SKM-1 treated with dmso at 0.1 percent for 144 hours (cell line): Measurements from ENCODE around the gene TAS2R10.
"Not testable (repeated sequence)": the region's sequence is repeated elsewhere in the genome, so short reads cannot be mapped to it uniquely, and the experiment has no call there.

Experiments used
- DNase-seq: peaks from one replicate; lab custom pipeline; 2025; ENCODE audit not compliant: unreplicated experiment; lab: John Stamatoyannopoulos, UW

The TAS2R10 gene, protein sequence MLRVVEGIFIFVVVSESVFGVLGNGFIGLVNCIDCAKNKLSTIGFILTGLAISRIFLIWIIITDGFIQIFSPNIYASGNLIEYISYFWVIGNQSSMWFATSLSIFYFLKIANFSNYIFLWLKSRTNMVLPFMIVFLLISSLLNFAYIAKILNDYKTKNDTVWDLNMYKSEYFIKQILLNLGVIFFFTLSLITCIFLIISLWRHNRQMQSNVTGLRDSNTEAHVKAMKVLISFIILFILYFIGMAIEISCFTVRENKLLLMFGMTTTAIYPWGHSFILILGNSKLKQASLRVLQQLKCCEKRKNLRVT

GRCh38 chr12:10826258-10826657 lies at the start of gene TAS2R10:
Gene TAS2R10, minus strand, starts transcription at chr12:10826358. Its CDS starts 89 bp downstream, at chr12:10826269.
- no peak for DNase-seq

- DNase-seq: no peak
These were observed 47.2 kb upstream of the TAS2R10 start for GRCh38 chr12:10873378-10873777.

- DNase-seq: no peak
These were observed 41.2 kb upstream of the TAS2R10 start for GRCh38 chr12:10867381-10867780.

DNA sequence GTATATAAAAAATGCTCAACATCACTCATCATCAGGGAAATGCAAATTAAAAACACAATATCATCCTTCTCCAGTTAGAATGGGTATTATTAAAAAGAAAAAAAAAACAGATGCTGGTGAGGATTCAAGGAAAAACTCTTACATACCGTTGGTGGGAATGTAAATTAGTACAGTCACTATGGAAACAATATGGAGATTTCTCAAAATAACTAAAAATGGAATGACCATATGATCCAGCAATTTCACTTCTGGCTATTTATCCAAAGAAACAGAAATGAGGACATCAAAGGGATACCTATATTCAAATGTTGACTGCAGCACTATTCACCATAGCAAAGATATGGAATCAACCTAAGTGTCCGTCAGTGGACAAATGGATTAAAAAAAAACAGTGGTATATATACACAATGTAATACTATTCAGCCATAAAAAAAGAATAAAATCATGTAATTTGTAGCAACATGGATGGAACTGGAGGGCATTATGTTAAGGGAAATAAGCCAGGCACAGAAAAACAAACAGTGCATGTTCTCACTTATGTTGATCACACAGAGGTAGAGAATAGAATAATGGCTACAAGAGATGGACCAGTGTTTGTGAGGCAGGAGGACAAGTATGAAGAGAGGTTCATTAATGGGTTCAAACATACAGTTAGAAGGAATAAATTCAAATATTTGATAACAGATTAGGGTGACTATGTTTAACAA lies 37.5 kb upstream of the TAS2R10 start:
- DNase-seq: no peak

DNA sequence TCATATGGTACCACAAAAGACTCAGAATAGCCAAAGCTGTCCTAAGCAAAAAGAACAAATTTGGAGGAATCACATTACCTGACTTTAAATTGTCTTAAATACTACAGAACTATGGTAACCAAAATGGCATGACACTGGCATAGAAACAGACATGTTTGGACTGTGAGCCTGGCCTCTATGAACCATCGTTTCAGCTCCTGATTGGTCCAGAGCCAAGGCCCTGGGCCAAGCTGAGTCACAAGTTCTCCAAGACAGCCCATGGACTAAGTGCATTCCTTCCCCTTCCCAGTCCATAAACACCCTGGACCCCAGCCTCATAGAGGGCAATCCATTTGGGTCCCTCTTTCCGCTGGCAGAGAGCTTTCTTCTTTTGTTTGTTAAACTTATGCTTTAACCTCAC lies 35.2 kb upstream of the TAS2R10 start:
- no peak for DNase-seq

DNA sequence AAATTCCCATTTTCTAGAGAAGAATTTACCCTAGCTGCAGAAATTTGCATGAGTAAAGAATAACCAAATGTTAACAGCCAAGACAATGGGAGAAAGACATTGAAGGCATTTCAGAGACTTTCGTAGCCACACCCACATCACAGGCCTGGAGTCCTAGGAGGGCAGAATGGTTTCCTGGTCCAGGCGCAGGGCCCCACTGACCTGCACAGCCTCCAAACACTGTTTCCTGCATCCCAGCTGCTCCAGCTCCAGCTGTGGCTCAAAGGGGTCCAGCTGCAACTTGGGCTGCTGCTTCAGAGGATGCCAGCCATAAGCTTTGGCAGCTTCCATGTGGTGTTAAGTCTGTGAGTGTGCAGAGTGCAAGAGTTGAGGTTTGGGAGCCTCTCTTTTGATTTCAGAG lies 29.6 kb upstream of the TAS2R10 start:
- DNase-seq: no peak

- DNase-seq: no peak
These were observed 27.6 kb upstream of the TAS2R10 start for GRCh38 chr12:10853776-10854175.

- no peak for DNase-seq
These were observed 25.2 kb upstream of the TAS2R10 start for GRCh38 chr12:10851243-10851858.

DNA sequence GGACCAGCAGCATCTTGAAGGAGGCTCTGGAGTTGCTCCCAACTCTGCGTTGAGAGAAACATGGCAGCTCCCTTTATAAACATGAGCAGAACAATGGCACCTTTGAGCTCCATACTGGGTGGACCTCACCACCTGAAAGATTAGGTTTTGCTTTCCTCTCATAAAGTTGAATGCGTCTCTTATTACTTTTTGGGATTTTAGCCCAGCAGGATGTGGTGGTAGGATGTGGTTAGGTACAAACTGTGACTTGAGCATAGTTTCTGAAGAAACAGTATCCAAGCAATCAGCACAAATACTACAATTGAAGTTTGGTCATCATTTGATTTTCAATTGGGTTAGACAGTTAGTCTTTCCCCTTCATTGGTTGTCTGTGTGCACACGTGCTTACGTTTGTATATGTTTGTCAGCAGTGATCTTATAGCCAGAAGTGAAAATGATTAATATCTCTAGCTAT lies 23.3 kb upstream of the TAS2R10 start, which contains the start of gene PRR4:
Gene PRR4, minus strand, starts transcription at position 51 of the 454 bp plus-strand sequence. Its CDS starts 38 bp downstream, at position 13.
- no peak for DNase-seq

- no peak for DNase-seq
These were observed 21.6 kb upstream of the TAS2R10 start for GRCh38 chr12:10847744-10848143.

GRCh38 chr12:10842862-10843261 lies 16.7 kb upstream of the TAS2R10 start:
- DNase-seq: no peak

GRCh38 chr12:10838461-10838860 lies 12.3 kb upstream of the TAS2R10 start:
- no peak for DNase-seq

DNA sequence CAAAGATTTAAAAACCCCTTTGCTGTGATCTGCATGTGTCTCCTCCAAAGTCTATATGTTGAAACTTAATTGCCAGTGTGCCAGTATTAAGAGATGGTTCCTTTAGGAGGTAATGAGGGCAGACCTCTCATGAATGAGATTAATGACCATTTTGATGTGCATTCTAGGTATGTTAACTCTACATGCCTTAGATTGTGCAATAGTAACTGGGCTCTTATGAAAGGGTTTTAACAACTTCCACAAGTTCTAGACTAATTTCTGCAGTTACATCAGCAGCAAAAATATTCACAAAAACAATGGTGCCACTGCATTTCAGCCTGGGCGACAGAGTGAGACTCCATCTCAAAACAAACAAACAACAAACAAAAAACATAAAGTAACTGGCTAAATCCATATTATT lies 3.8 kb upstream of the TAS2R10 start:
- no peak for DNase-seq

DNA sequence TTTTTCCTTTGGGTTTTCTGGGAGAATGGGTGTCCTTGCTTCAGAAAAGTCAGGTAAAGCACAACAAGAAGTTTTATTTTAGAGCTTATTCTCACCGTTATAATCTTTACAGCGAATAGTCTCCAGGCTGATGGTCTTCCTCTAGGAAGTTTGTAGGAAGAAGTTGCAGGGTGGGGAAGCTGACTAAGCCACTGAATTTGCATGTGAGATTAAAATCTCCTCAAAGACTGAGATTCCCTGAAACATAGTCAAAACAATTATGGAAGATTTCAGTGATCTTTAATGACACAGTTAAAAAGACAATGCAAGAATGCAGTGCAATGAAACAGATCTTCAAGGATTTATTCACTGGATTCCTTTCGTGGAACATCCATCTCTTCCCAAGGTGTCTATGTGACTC lies 1.2 kb downstream of the TAS2R10 start:
- no peak for DNase-seq

- DNase-seq: no peak
These were observed 14.1 kb downstream of the TAS2R10 start for GRCh38 chr12:10811883-10812536.

GRCh38 chr12:10810068-10810467 lies 16.1 kb downstream of the TAS2R10 start, which contains the start of gene TAS2R9:
Gene TAS2R9, minus strand, starts transcription at chr12:10810168. Its CDS starts 93 bp downstream, at chr12:10810075.
- no peak for DNase-seq

DNA sequence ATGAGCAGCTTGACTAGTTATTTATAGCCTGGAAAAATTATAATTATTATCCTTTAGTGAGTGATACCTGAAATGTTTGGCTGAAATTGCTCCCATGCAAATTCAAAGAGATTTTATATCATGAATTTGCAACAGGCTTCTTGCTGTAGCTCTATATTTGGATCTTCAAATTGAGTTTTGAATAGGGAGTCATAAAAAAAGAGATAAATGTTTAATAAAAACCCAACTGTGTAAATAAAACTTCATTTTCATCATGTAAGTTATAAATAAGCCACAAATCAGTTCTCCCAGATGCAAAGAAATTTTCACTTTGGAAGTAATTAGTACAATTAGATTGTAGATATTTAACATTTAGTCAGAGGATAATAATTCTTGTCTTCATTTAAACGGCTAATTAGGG lies 19.0 kb downstream of the TAS2R10 start, which contains the start of gene TAS2R8:
Gene TAS2R8, minus strand, starts transcription at position 101 of the 400 bp plus-strand sequence. CDS start 306 bp downstream, outside the sequence.
- DNase-seq: no peak

DNA sequence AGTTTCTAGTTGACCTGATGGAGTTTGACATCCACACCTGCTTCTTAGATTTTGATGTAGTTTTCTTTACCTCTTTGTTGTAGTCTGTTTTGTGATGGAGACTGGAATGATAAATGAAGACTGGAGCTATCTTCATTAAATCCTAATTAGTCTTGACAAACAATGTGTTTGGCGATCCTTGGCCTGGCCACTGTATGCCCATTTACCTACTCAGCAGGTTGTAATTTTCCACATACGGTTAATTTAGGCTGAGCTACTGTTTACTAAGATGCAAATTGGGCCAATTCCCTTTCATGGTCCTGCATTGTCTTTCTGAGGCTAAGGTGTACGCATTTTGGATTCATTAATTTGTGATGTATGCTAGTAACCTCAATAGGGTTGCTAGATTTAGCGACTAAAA lies 23.6 kb downstream of the TAS2R10 start, which contains the start of gene TAS2R7:
Gene TAS2R7, minus strand, starts transcription at position 41 of the 400 bp plus-strand sequence. CDS start 57 bp downstream, outside the sequence.
- no peak for DNase-seq

DNA sequence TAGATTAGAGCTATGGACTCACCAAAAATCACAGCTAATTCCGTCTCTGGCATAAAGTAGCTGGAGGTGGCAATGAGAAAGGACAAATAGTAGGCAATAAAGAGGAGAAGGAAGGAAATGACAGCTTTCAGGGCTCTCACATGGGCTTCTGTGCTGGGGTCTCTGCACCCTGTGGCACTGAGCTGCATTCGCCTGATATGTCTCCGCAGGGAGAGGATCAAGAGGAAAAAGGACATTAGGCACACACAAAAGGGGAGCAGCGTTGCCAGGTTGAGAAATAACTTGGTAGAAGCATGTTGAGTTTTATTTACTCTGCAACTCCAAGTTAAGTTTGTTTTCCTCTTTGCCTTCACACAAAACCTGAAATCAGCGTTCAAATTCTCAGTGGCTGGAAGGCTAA lies 24.4 kb downstream of the TAS2R10 start:
- DNase-seq: no peak

GRCh38 chr12:10794222-10794621 lies 31.9 kb downstream of the TAS2R10 start:
- DNase-seq: no peak

DNA sequence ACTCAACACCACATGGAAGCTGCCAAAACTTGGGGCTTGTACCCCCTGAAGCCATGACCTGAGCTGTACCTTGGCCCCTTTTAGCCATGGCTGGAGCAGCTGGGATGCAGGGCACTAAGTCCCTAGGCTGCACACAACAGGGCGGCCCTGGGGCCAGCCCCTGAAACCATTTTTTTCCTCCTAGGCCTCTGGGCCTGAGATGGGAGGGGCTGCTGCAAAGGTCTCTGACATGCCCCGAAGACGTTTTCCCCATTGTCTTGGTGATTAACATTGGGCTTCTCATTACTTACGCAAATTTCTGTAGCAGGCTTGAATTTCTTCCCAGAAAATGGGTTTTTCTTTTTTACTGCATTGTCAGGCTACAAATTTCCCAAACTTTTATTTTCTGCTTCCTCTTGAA lies 34.4 kb downstream of the TAS2R10 start:
- DNase-seq: not testable (repeated sequence)
